NCI-H128 (cell line): Measurements from ENCODE around the gene RAD51B.
"Not testable (repeated sequence)": the region's sequence is repeated elsewhere in the genome, so short reads cannot be mapped to it uniquely, and the experiment has no call there.

Experiments used
- DNase-seq: peaks from one replicate; lab custom pipeline; 2025; ENCODE audit not compliant: unreplicated experiment; lab: John Stamatoyannopoulos, UW

RAD51B gene

GRCh38 chr14:68106456-68106855 lies 286.9 kb downstream of the RAD51B start:
- no peak for DNase-seq

- DNase-seq: no peak
These were observed 287.3 kb downstream of the RAD51B start for GRCh38 chr14:68106905-68107304.

- no peak for DNase-seq
These were observed 289.7 kb downstream of the RAD51B start for GRCh38 chr14:68109132-68109900.

GRCh38 chr14:68111097-68111852 lies 291.7 kb downstream of the RAD51B start:
- DNase-seq: peak; percentile 5

DNA sequence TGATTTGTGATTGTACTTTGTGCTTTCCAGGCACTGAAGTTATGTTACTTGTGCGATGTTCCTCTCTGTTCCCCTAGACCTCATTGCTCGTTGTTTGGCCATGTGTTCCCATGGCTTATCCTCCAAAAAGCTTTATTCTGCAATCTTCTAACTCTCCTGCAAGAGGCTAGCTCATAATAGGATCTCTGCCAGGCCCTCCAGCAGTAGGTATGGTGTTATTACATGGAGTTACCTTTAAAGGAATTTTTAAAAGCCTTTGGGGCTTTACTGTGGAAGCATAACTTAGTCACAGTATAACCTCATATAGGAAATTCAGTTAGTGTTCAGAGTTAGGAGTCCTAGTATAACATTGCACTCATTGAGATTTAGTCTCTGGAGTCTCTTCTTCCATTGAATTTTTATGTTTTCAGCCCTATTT lies 292.3 kb downstream of the RAD51B start:
- DNase-seq: no peak

GRCh38 chr14:68112442-68112841 lies 292.9 kb downstream of the RAD51B start:
- DNase-seq: no peak

GRCh38 chr14:68113343-68113930 lies 293.9 kb downstream of the RAD51B start:
- DNase-seq: no peak

DNA sequence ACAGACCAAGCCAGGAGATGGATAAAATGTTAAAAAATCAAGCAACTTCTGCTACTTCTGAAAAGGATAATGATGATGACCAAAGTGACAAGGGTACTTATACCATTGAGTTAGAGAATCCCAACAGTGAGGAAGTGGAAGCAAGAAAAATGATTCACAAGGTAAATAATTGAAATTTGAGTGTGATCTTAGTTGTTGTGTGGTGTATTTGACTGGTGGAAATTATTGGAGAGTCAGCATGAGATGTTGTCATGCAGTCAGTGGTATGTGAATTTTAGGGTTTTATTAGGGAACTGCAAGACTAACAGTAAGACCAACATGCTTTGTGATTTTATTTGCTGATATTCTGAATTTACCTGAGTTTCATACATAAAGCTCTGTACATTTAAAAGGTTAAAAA lies 296.4 kb downstream of the RAD51B start:
- DNase-seq: not testable (repeated sequence)

- DNase-seq: no peak
These were observed 303.1 kb downstream of the RAD51B start for GRCh38 chr14:68122651-68123050.

DNA sequence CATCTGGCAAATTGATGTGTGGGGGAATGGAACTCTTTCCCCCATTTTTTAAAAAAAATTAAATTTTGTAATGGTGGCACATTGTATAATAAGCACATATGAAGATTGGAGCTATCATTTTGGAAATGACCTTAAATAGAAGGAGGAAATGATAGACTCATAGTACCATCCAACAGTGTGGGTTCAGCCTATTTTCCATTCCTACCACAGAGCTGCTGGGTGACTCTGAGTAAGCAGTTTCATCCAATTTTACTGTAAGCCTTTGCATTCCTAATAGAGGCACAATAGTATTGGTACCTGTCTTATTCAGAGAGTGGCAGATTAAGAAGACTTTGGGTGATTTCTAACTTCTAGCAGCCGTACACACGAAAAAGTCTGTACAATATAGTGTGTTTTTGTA lies 304.5 kb downstream of the RAD51B start:
- no peak for DNase-seq

GRCh38 chr14:68124979-68125731 lies 305.6 kb downstream of the RAD51B start:
- no peak for DNase-seq

GRCh38 chr14:68127166-68127565 lies 307.6 kb downstream of the RAD51B start:
- no peak for DNase-seq

- no peak for DNase-seq
These were observed 312.3 kb downstream of the RAD51B start for GRCh38 chr14:68131907-68132306.

DNA sequence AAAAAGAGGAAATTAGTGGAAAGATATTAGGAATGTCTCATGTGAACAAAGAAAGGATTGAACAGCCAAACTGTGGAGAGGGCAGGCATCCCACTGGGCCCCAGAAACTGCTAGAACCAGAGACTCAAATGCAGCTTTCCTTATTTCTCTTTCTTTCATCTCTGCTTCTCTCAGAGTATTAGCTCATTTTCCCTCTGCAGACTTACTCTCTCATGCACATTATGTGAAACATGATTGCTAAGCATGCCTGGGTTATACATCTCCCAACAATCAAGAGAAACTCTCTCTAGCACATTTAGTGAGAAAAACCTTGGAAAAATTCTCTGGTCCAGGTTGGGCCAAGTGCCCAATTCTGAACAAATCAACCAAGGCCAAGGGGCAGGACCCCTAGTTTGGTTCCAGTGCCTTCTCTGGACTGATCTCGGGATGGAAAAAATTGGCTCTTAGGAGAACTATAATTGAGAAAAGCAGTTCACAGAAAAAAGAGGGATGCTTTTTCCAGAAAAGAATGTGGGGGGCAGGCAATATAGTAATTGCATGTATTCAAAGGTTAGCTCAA lies 313.1 kb downstream of the RAD51B start:
- no peak for DNase-seq

DNA sequence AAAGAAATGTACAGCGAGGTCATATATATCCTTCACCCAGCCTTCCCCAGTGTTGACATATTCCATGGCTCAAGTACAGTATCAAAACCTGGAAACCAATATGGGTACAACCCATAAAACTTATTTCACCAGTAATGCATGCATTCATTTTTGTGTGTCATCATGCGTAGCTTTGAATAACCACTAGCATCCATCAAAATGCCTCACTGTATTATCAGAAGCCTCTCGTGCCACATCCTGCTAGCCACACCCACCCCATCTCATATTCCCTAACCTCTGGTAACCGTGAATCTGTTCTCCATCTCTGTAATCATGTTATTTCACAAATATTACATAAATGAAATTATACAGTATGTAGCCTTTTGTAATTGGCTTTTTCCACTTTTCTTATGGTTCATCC lies 314.3 kb downstream of the RAD51B start:
- DNase-seq: no peak

DNA sequence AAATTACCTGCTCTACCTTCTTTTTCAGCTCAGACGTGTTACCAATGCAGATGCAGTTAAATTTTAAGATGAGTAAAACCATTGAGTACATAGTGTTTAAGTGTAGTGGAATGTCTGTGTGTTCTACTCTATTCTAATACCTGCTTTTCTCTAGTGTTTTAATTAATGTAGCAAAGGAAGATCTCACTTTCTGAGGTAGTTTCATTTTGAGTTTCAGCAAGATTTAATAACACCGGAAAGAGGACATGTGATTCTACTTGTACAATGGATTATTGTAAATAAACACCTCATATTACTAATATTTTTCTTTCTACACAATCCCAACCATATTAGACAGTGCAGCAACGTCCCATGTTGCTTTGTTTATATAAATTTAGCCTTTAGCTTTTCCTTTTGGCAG lies 315.4 kb downstream of the RAD51B start:
- no peak for DNase-seq

DNA sequence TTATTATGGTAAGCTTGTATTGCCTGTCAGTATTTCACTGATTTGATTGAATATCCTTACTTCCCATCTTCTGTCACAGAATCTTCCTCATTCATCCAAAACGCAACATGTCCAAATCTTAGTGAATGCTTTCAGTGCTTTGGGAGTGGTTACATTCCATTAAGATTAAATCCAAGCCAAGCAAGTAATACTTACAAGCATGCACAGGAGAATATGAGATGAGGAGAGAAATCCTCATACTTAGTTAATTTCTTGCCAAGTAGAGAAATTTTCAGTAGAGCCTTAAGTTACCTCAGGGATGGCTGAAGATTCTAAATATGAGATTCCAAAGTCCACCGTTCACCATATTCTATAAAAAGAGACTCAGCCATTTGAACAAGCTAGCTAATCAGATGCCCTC lies 316.0 kb downstream of the RAD51B start:
- no peak for DNase-seq

GRCh38 chr14:68137704-68138619 lies 318.4 kb downstream of the RAD51B start:
- no peak for DNase-seq

DNA sequence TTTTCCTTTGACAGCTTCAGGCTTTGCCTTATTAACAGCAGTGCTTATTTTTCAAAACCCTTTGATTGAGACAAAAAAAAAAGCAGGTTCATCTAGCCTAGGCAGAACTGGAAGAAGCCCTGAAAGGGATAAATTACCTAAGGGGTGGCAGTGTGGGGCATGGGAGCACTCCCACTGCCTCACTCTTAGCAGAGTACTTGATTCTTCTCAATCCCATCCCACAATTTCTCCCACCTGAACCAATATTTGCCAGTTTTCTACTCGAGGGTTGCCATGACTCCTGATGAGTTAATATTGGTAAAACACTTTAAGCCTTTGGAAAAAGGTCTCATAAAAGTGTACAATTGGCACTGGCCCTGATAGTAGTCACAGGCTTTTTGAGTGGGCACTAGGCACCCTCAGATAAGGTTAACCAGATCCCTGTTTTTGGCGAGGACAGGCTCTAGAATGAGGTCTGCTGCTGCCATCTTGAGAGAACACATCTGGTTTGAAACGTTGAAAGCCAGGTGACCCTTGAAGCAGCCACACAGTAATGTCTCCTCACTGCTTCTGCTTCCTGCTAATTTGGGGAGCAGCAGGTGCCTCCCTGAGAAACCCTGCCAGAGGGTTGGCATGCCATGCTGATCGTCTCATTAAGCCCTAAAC lies 320.0 kb downstream of the RAD51B start:
- DNase-seq: no peak
